HepG2 (cell line): Measurements from ENCODE around the gene MEPCE. TPM values are rescaled to one million over a fixed set of nuclear protein-coding genes. Genes with fewer than 3 reads are reported as not detected.

Experiments used
- ATAC-seq: fragments of 200-7000 bp; cut with Tn5 transposase; 3 replicates; pipeline ENCODE4 v1.9.1; 2020; ENCODE audit warnings: mild to moderate bottlenecking, moderate library complexity
- BruUV-seq: library from RNA; stranded (reverse); fragments of 400-500 nt; replicated peaks from 2 replicates; lab custom pipeline; 2021; lab: Mats Ljungman, UMichigan
- CTCF ChIA-PET: fragments of 300-600 bp; formaldehyde crosslinking; extraction: SDS; loops from one replicate; lab custom pipeline; 2021; ENCODE audit warnings: low total read pairs, inconsistent platforms, low intra/inter-chr PET ratio; lab: Yijun Ruan, JAX
- POLR2A ChIA-PET: fragments of 350-600 bp; sonication (Branson Sonifier 250); formaldehyde crosslinking; loops from one replicate; lab custom pipeline; 2020; ENCODE audit warnings: antibody characterized with exemption, inconsistent platforms; lab: Yijun Ruan, JAX
- DNase-seq: peaks from one replicate; pipeline ENCODE4 v3.0.0-alpha.2; 2015; ENCODE audit warnings: low spot score
- FAIRE-seq: peaks from 3 replicates; lab custom pipeline; 2011; peaks lifted over from hg19 to GRCh38; lab: Jason Lieb, UNC
- H2AFZ ChIP-seq: one replicate; pipeline ENCODE4 v1.6.1; 2011; ENCODE audit warnings: low read length, inconsistent platforms
- H3K27ac ChIP-seq: fragments of 300-600 bp; 3 replicates; pipeline ENCODE4 v1.8.0; 2011; ENCODE audit warnings: mixed run types, mild to moderate bottlenecking, mixed read lengths, low read length, inconsistent platforms; ENCODE audit not compliant: insufficient read depth; ENCODE audit errors: extremely low read length
- H3K27me3 ChIP-seq, 2 experiments: fragments of 200-600 bp in 1 of 2; 2 replicates in 1 of 2; 3 replicates in 1 of 2; pipeline versions ENCODE4 v1.6.0 to v1.8.0; 2011; ENCODE audit warnings: low read length in 2 of 2, mild to moderate bottlenecking in 2 of 2, moderate library complexity in 2 of 2, inconsistent platforms in 1 of 2; ENCODE audit not compliant: insufficient read depth in 2 of 2, control insufficient read depth in 1 of 2
- H3K36me3 ChIP-seq, 2 experiments: fragments of 200-600 bp in 1 of 2; replicated peaks in 1 of 2; 2 replicates in 1 of 2; 3 replicates in 1 of 2; pipeline versions ENCODE4 v1.5.1 to v1.8.0; 2011; ENCODE audit warnings: low read length in 2 of 2, inconsistent platforms in 1 of 2; ENCODE audit not compliant: insufficient read depth in 2 of 2, control insufficient read depth in 1 of 2
- H3K4me1 ChIP-seq: 2 replicates; pipeline ENCODE4 v1.5.1; 2012; ENCODE audit warnings: low read length, inconsistent platforms; ENCODE audit not compliant: insufficient read depth
- H3K4me2 ChIP-seq: 2 replicates; pipeline ENCODE4 v1.6.0; 2011; ENCODE audit warnings: low read depth, low read length, inconsistent platforms
- H3K4me3 ChIP-seq, 3 experiments: fragments of 200-600 bp in 1 of 3; sonication (generic), shearing (Covaris generic) in 1 of 3; replicated peaks in 1 of 3; 2 replicates each; pipeline ENCODE4 v1.5.1; 2011 to 2016; ENCODE audit warnings: low read length in 3 of 3, inconsistent platforms in 2 of 3, low read depth in 2 of 3, mild to moderate bottlenecking in 2 of 3, control low read depth in 1 of 3, mixed read lengths in 1 of 3; ENCODE audit not compliant: insufficient read depth in 1 of 3
- H3K79me2 ChIP-seq: one replicate; pipeline ENCODE4 v1.6.1; 2011; ENCODE audit warnings: low read length, inconsistent platforms; ENCODE audit not compliant: insufficient read depth
- H3K9ac ChIP-seq: 2 replicates; pipeline ENCODE4 v1.6.0; 2011; ENCODE audit warnings: mild to moderate bottlenecking, low read depth, low read length, inconsistent platforms; ENCODE audit not compliant: insufficient read depth
- H3K9me3 ChIP-seq: 2 replicates; pipeline ENCODE4 v1.5.1; 2012; ENCODE audit warnings: mild to moderate bottlenecking, low read length
- H4K20me1 ChIP-seq: 2 replicates; pipeline ENCODE4 v1.6.0; 2011; ENCODE audit warnings: inconsistent platforms, mild to moderate bottlenecking, low read length, moderate library complexity; ENCODE audit not compliant: insufficient read depth
- HDAC2 ChIP-seq: sonication (generic); formaldehyde crosslinking; IDR thresholded peaks from 2 replicates; pipeline ENCODE4 v1.4.0; 2020; ENCODE audit warnings: missing genetic modification reagents
- KDM2A ChIP-seq: sonication (generic); formaldehyde crosslinking; IDR thresholded peaks from 2 replicates; pipeline ENCODE4 v1.4.0; 2020; ENCODE audit warnings: low read depth, missing genetic modification reagents, borderline replicate concordance
- MAFK ChIP-seq, 2 experiments: IDR thresholded peaks in 1 of 2; conservative IDR thresholded peaks in 1 of 2; 2 replicates each; pipeline ENCODE4 v1.6.1; 2011; ENCODE audit warnings: improper control_type of control experiment in 2 of 2, low read length in 2 of 2
- PHB2 ChIP-seq: fragments of 450-650 bp; IDR thresholded peaks from 2 replicates; pipeline ENCODE4 v1.6.1; 2018; ENCODE audit not compliant: partially characterized antibody
- SMAD9 ChIP-seq: sonication (generic); formaldehyde crosslinking; IDR thresholded peaks from 2 replicates; pipeline ENCODE4 v1.5.1; 2020; ENCODE audit warnings: mild to moderate bottlenecking, missing genetic modification reagents
- SP4 ChIP-seq: sonication (generic); formaldehyde crosslinking; IDR thresholded peaks from 2 replicates; pipeline ENCODE4 v1.8.1; 2023; ENCODE audit warnings: mild to moderate bottlenecking, missing genetic modification reagents
- WGBS: methylation state at CpG from one replicate; pipeline ENCODE4 v1.1.6; 2017; ENCODE audit warnings: low lambda C conversion rate; 5-methylcytosine and 5-hydroxymethylcytosine counted together
- in situ Hi-C: cut with HindIII; loops from 2 replicates; pipeline ENCODE4 v1.10.0; 2017; ENCODE audit warnings: low pct_unique_long_range_greater_than_20kb; ENCODE audit not compliant: extremely low pct_ligation_motif_present
- intact Hi-C: fragments of 100-400 bp; cut with micrococcal nuclease; formaldehyde crosslinking; loops from one replicate; pipeline ENCODE4 v1.10.0; 2022; ENCODE audit not compliant: unreplicated experiment
- polyA plus RNA-seq, 8 experiments: library from polyadenylated mRNA; depleted of rRNA in 3 of 8; stranded (reverse) in 7 of 8; unstranded in 1 of 8; fragments of >200 nt; fragmentation: Illumina TruSeq in 4 of 8; extraction: Trizol in 4 of 8; gene quantifications; 2 replicates each; pipeline versions ENCODE4 v1.2.1 to v1.2.3, GENCODE V29; 2011 to 2016; ENCODE audit warnings: low read depth in 4 of 8, missing spikeins in 1 of 8, mixed read lengths in 1 of 8; ENCODE audit not compliant: insufficient read depth in 1 of 8
- total RNA-seq, 5 experiments: library from RNA; depleted of rRNA; stranded (reverse); fragments of >200 nt; fragmentation: Illumina TruSeq; extraction: Trizol; gene quantifications; 2 replicates each; pipeline ENCODE4 v1.2.3, GENCODE V29; 2016; ENCODE audit warnings: low read depth in 1 of 5
- TF ChIP-seq, protein P1 (sequence below): sonication (generic); formaldehyde crosslinking; IDR thresholded peaks from 2 replicates; pipeline ENCODE4 v1.5.0; 2020; ENCODE audit warnings: mild to moderate bottlenecking, missing genetic modification reagents, moderate library complexity

MEPCE gene
- total and polyA plus RNA-seq, 2 of the 13 experiments (the other 11 are each of a cell fraction or from before 2014, with no cell fraction given): 12.3 to 26.0 TPM

DNA sequence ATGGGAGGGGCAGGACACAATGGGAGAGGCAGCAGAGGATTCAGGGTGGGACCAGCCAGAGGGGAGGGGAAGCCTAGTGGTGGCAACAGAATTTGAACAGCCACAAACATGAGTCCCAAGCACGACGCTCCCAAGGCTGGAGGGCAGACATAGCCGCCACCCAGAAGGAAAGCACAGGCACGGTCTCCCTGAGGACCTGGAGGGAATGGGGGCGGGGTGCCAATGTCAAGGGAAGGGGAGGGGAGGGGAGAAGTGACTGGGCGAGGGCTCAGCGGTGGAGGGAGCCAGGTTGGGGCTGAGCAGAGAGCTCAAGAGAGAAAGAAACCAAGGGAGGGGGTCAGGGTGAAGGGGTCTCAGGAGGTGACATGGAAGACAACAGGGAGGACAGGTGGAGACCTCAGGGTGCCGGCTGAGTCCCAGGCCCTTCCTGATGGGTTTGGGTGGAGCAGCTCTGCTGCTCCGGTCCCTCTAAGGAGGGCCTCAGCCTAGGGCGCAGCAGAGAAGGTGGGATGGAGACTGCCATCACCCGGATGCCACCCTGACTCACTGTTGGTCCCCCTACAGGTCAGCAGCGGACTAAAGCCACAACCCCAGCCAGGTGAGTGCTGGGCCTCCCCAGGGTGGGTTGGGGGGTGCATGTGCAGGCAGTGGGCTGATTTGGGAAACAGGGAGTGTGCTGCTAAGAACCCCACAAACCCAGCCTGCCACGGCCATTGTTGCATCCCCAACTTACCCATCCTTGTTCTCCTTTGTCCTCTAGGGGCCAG, 32.1 kb upstream of the MEPCE start:
- H4K20me1 ChIP-seq: no peaks in the 10 kb centered on the region
- H2AFZ ChIP-seq: no peak overlapping the region
- no peak overlapping the region for H3K27ac ChIP-seq
- ATAC-seq: peak; percentile 69
- H3K36me3 ChIP-seq: no peaks in the 10 kb centered on the region
- H3K9me3 ChIP-seq: no peaks in the 10 kb centered on the region
- intact Hi-C loops: no loop called here
- DNase-seq: no peak
- POLR2A ChIA-PET: interaction anchor here (2.4 kb wide), 1 partner anchor 31 kb away, joined by 10 read pairs; the partner anchor contains the start of gene ZCWPW1
- H3K9ac ChIP-seq: no peak overlapping the region
- no TSS peak for BruUV-seq
- no peaks in the 10 kb centered on the region for H3K79me2 ChIP-seq
- H3K27me3 ChIP-seq: peaks cover 2 to 3% of the 10 kb centered on the region in 2 experiments; a peak in 2 of 5 replicates
- no peak overlapping the region for H3K4me2 ChIP-seq
- WGBS: 43% methylated on average over 9 of the region's 13 CpGs
- TF ChIP-seq KDM2A: no peak
- TF ChIP-seq PHB2: no peak
- TF ChIP-seq HDAC2: no peak
- TF ChIP-seq, protein P1, sequence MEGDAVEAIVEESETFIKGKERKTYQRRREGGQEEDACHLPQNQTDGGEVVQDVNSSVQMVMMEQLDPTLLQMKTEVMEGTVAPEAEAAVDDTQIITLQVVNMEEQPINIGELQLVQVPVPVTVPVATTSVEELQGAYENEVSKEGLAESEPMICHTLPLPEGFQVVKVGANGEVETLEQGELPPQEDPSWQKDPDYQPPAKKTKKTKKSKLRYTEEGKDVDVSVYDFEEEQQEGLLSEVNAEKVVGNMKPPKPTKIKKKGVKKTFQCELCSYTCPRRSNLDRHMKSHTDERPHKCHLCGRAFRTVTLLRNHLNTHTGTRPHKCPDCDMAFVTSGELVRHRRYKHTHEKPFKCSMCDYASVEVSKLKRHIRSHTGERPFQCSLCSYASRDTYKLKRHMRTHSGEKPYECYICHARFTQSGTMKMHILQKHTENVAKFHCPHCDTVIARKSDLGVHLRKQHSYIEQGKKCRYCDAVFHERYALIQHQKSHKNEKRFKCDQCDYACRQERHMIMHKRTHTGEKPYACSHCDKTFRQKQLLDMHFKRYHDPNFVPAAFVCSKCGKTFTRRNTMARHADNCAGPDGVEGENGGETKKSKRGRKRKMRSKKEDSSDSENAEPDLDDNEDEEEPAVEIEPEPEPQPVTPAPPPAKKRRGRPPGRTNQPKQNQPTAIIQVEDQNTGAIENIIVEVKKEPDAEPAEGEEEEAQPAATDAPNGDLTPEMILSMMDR (CRISPR knock-in tag): peak; percentile 19
- TF ChIP-seq MAFK (conservative IDR thresholded peaks at IDR 0.05 in 1 of 2, IDR thresholded peaks at IDR 0.05 in 1 of 2; ENCODE audit: low read length in 2 of 2): no peak
- no peak for TF ChIP-seq SP4 (CRISPR knock-in tag)
- no peak for TF ChIP-seq SMAD9 (CRISPR knock-in tag)
- in situ Hi-C loops: no loop called here
- H3K4me3 ChIP-seq: no peak overlapping the region
- peaks cover 17% of the 10 kb centered on the region for H3K4me1 ChIP-seq
- CTCF ChIA-PET: no interaction called here
- no peak for FAIRE-seq
